PC-3 (cell line): Measurements from ENCODE around the gene IGFLR1. TPM values are rescaled to one million over a fixed set of nuclear protein-coding genes. Genes with fewer than 3 reads are reported as not detected.

Experiments
- ATAC-seq: fragments of 200-7000 bp; cut with Tn5 transposase; 2 replicates; pipeline ENCODE4 v1.9.1; 2020; ENCODE audit warnings: mild to moderate bottlenecking, moderate library complexity
- BruUV-seq: library from RNA; stranded (reverse); fragments of 400-500 nt; replicated peaks from 2 replicates; lab custom pipeline; 2021; lab: Mats Ljungman, UMichigan
- CTCF ChIA-PET: fragments of 300-600 bp; sonication (Branson Sonifier 250); formaldehyde crosslinking; loops from one replicate; lab custom pipeline; 2022; ENCODE audit warnings: antibody characterized with exemption; lab: Charles Lee
- POLR2A ChIA-PET: fragments of 300-600 bp; sonication (Branson Sonifier 250); formaldehyde crosslinking; loops from one replicate; lab custom pipeline; 2022; ENCODE audit warnings: antibody characterized with exemption; ENCODE audit not compliant: unreplicated experiment; lab: Charles Lee
- DNase-seq: peaks from one replicate; pipeline ENCODE4 v3.0.0-alpha.2; 2015
- H2AFZ ChIP-seq: fragments of 300-600 bp; sonication (generic); 2 replicates; pipeline ENCODE4 v1.6.0; 2016; ENCODE audit warnings: antibody characterized with exemption, low read length
- H3F3A ChIP-seq: fragments of 300-600 bp; sonication (generic); one replicate; pipeline ENCODE4 v1.6.0; 2017; ENCODE audit warnings: antibody characterized with exemption, low read length, control low read depth, mild to moderate bottlenecking; ENCODE audit not compliant: unreplicated experiment
- H3K27ac ChIP-seq: fragments of 300-600 bp; sonication (generic); 2 replicates; pipeline ENCODE4 v1.5.1; 2016; ENCODE audit warnings: mild to moderate bottlenecking, low read length
- H3K27me3 ChIP-seq: fragments of 300-600 bp; sonication (generic); 2 replicates; pipeline ENCODE4 v1.6.1; 2016; ENCODE audit warnings: low read length, mixed read lengths
- H3K36me3 ChIP-seq: fragments of 300-600 bp; sonication (generic); 2 replicates; pipeline ENCODE4 v1.6.1; 2016; ENCODE audit warnings: low read depth, mixed run types, low read length, mixed read lengths
- H3K4me1 ChIP-seq: fragments of 300-600 bp; sonication (generic); 2 replicates; pipeline ENCODE4 v1.5.1; 2016; ENCODE audit warnings: low read length; ENCODE audit not compliant: insufficient read depth
- H3K4me2 ChIP-seq: fragments of 300-600 bp; sonication (generic); 2 replicates; pipeline ENCODE4 v1.6.0; 2016; ENCODE audit warnings: low read length
- H3K4me3 ChIP-seq: fragments of 300-600 bp; sonication (generic); 2 replicates; pipeline ENCODE4 v1.5.1; 2016; ENCODE audit warnings: mild to moderate bottlenecking, low read length, mixed read lengths
- H3K79me2 ChIP-seq: fragments of 300-600 bp; sonication (generic); 2 replicates; pipeline ENCODE4 v1.6.1; 2017; ENCODE audit warnings: low read length, mixed read lengths
- H3K9ac ChIP-seq: fragments of 300-600 bp; sonication (generic); 2 replicates; pipeline ENCODE4 v1.6.0; 2016; ENCODE audit warnings: mild to moderate bottlenecking, low read length
- H3K9me2 ChIP-seq: fragments of 300-600 bp; sonication (generic); replicated peaks from 2 replicates; pipeline ENCODE4 v1.6.1; 2016; ENCODE audit warnings: mixed run types, low read length, mixed read lengths
- H3K9me3 ChIP-seq: fragments of 300-600 bp; sonication (generic); 2 replicates; pipeline ENCODE4 v1.6.1; 2016; ENCODE audit warnings: low read length, mixed read lengths
- H4K20me1 ChIP-seq: fragments of 300-600 bp; sonication (generic); 2 replicates; pipeline ENCODE4 v1.6.1; 2016; ENCODE audit warnings: low read length, mixed read lengths
- CTCF ChIP-seq: fragments of 300-600 bp; sonication (generic); conservative IDR thresholded peaks from 2 replicates; pipeline ENCODE4 v1.5.1; 2017; ENCODE audit warnings: antibody characterized with exemption, low read depth, mild to moderate bottlenecking, low read length
- EZH2 ChIP-seq: fragments of 300-600 bp; sonication (generic); IDR thresholded peaks from one replicate; pipeline ENCODE4 v1.6.1; 2017; ENCODE audit warnings: antibody characterized with exemption, mild to moderate bottlenecking, low read length; ENCODE audit not compliant: unreplicated experiment
- EZH2phosphoT487 ChIP-seq: fragments of 300-600 bp; sonication (generic); IDR thresholded peaks from 2 replicates; pipeline ENCODE4 v1.6.1; 2018; ENCODE audit warnings: mild to moderate bottlenecking, antibody characterized with exemption, low read length, borderline replicate concordance
- intact Hi-C: fragments of 100-400 bp; cut with micrococcal nuclease; formaldehyde crosslinking; loops from 2 replicates; pipeline ENCODE4 v1.9.0; 2023
- total RNA-seq: library from RNA; depleted of rRNA; stranded (reverse); fragments of >200 nt; gene quantifications from 2 replicates; pipeline ENCODE4 v1.2.3, GENCODE V29; 2014

IGFLR1 gene
- total RNA-seq, 1 experiment from 2014 or later = 9.3 TPM

- no peak for DNase-seq
- Histone ChIP-seq H3K27ac (no peak overlapping the region), H3K4me1 (no peaks in the 10 kb centered on the region), H4K20me1 (no peaks in the 10 kb centered on the region), H3K79me2 (no peaks in the 10 kb centered on the region), H3K27me3 (no peaks in the 10 kb centered on the region), H3F3A (no peaks in the 10 kb centered on the region), H3K9ac (no peak overlapping the region), H3K9me3 (no peaks in the 10 kb centered on the region), H2AFZ (no peak overlapping the region), H3K4me2 (no peak overlapping the region), H3K4me3 (no peak overlapping the region), H3K36me3 (no peaks in the 10 kb centered on the region), H3K9me2 (no peaks in the 10 kb centered on the region)
- CTCF ChIA-PET = no interaction called here
- intact Hi-C loops = no loop called here
- POLR2A ChIA-PET = no interaction called here
- no peak for ATAC-seq
- TF ChIP-seq EZH2phosphoT487 (no peak), EZH2 (no peak), CTCF (no peak)
- BruUV-seq = no TSS peak
Measured at GRCh38 chr19:35782589-35782988, 40.3 kb upstream of the IGFLR1 start.

GRCh38 chr19:35781650-35782049 lies 39.4 kb upstream of the IGFLR1 start:
- no peak for ATAC-seq
- H3K4me3 ChIP-seq = no peak overlapping the region
- no peak overlapping the region for H3K9ac ChIP-seq
- no peak overlapping the region for H3K4me2 ChIP-seq
- H4K20me1 ChIP-seq = no peaks in the 10 kb centered on the region
- no peaks in the 10 kb centered on the region for H3K36me3 ChIP-seq
- H3K4me1 ChIP-seq = no peaks in the 10 kb centered on the region
- no peaks in the 10 kb centered on the region for H3K79me2 ChIP-seq
- ChIA-PET CTCF (no interaction called here), POLR2A (no interaction called here)
- H3K27me3 ChIP-seq = no peaks in the 10 kb centered on the region
- DNase-seq = no peak
- no TSS peak for BruUV-seq
- H3F3A ChIP-seq = no peaks in the 10 kb centered on the region
- H3K9me3 ChIP-seq = no peaks in the 10 kb centered on the region
- TF ChIP-seq EZH2phosphoT487 = no peak
- TF ChIP-seq CTCF = no peak
- no peak for TF ChIP-seq EZH2
- H2AFZ ChIP-seq = no peak overlapping the region
- no peaks in the 10 kb centered on the region for H3K9me2 ChIP-seq
- intact Hi-C loops = no loop called here
- no peak overlapping the region for H3K27ac ChIP-seq

- no peaks in the 10 kb centered on the region for H3K9me3 ChIP-seq
- no TSS peak for BruUV-seq
- DNase-seq (no peak), ATAC-seq (no peak)
- no peaks in the 10 kb centered on the region for H3K36me3 ChIP-seq
- ChIA-PET POLR2A (no interaction called here), CTCF (no interaction called here)
- intact Hi-C loops = no loop called here
- no peak overlapping the region for H2AFZ ChIP-seq
- no peaks in the 10 kb centered on the region for H3F3A ChIP-seq
- no peak overlapping the region for H3K27ac ChIP-seq
- H3K4me1 ChIP-seq = no peaks in the 10 kb centered on the region
- TF ChIP-seq CTCF (no peak), EZH2phosphoT487 (no peak), EZH2 (no peak)
- H3K79me2 ChIP-seq = no peaks in the 10 kb centered on the region
- no peaks in the 10 kb centered on the region for H4K20me1 ChIP-seq
- no peak overlapping the region for H3K9ac ChIP-seq
- H3K27me3 ChIP-seq = no peaks in the 10 kb centered on the region
- H3K4me3 ChIP-seq = no peak overlapping the region
- no peak overlapping the region for H3K4me2 ChIP-seq
- no peaks in the 10 kb centered on the region for H3K9me2 ChIP-seq
Measured at GRCh38 chr19:35780717-35781116, 38.5 kb upstream of the IGFLR1 start.
